Neural cell (in vitro differentiated cells): ENCODE results near the gene GAN.

Experiments used
- CTCF ChIP-seq: fragments of 450-650 bp; IDR thresholded peaks from 2 replicates; pipeline ENCODE4 v1.5.1; 2014; ENCODE audit warnings: antibody characterized with exemption, mild to moderate bottlenecking, moderate library complexity; ENCODE audit not compliant: poor library complexity, severe bottlenecking
- EZH2 ChIP-seq: fragments of 200-600, 300-800 bp; shearing (Covaris generic), sonication (generic); IDR thresholded peaks from 2 replicates; pipeline ENCODE4 v1.6.1; 2014; ENCODE audit warnings: antibody characterized with exemption, low read length, borderline replicate concordance, mild to moderate bottlenecking; ENCODE audit not compliant: insufficient read depth, poor library complexity, severe bottlenecking

- TF ChIP-seq CTCF (no peak), EZH2 (no peak)
Measured at GRCh38 chr16:81321536-81321935, 6.8 kb downstream of the GAN start.
